ENCODE measurements around the gene C9orf43.
A peak's percentile ranks its signal among the peaks of the same experiment; 100 is the strongest.

C9orf43 gene

DNA sequence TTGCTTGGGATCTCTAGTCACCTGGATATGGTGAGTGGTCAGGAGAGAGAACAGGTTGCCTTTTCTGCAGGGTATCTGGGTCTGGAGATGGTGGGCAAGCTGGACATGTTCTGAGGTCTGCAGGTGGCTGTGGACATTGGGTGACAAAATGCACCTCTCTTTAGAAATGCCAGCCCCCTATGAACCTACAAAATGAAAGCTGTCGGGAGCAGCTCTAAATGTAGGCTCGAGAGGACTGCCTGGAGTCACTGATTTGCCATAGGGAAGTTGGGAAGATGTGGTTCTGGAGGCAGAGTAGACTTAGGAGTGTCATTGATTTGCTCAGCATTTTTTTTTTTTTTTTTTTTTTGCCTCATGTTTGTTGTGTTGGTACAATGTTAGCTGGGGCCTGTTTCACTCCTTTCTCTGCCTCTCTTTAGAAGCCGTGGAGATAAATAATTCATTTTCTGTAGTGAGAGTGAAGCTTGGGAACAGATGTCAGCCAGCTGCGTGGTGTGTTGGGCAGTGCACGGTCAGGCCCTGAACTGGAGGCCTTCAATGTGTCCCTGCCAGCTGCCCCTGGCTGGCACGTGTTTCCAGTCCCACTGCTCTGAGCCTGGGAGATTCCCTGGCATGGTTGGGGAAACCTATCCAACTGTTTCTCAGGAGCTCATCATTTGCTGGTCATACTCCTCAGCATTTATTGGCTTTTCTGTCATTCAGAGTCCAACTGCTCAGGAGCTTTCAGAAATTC, 58.3 kb downstream of the C9orf43 start:
- DNase-seq, result no peak

DNA sequence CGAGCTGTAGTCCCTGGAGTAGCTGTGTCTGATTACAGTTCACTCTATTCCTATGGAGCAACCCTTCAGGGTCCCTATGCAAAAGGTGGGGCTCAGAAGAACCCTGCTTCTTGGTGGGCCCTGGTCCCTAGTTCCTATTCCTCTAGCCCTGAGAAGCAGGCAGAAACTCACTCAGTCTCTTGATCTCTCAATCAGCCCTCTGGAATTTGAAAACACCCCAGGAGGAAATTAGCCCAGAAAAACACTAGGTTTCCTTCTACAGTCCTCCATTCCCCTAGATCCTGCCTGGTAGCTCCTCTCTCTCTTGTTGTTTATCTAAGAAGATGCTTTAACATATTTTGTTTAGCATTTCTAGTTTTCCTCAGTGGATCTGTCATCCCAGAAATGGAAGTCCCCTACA, 60.6 kb downstream of the C9orf43 start:
- no peak for DNase-seq

- DNase-seq, result no peak
Observed at GRCh38 chr9:113471566-113471965, 61.0 kb downstream of the C9orf43 start.

DNA sequence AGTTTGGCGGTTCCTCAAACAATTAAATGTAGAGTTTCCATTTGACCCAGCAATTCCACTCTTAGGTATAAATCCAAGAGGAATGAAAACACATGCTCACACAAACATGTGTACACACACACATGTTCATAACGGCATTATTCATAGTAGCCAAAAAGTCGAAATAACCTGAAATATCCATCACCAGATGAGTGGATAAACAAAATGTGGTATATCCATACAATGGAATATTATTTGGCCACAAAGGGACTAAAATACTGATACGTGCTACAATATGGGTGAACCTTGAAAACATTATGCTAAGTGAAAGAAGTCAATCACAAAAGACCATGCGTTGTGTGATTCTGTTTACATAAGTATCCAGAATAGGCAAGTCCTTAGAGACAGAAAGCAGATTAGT, 61.7 kb downstream of the C9orf43 start:
- no peak for DNase-seq

DNA sequence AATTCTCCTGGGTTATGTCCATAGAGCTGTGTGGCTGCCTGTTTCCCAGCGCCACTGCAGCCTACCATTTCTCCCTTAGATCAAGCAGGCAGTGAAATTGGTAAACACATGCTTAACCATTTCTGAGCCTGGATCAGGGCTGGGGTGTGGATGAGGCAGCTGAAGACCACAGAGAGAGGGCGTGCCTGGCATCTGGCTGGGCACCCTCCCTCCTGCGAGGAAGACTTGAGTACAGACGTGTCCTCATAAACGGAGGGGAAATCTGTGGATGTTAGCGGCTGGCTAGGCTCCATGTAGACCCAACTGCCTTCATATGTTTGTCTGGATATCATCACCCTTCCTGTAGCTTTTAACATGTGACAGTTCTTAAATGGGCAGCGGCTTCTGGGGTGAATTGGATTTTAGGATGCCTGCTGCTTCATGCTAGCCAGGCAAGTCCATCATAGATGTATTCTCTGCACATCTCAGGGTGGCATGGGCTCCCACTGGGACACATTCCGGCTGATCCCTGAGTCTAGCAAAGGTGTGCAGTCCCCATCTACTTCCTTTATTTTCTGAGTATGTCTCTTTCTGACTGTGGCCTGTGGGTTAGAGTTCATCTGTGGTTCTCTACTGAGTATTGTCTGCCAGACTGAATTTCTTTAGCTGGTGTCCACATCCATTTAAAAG, 63.9 kb downstream of the C9orf43 start:
- no peak for DNase-seq

GRCh38 chr9:113475031-113475430, 64.5 kb downstream of the C9orf43 start:
- no peak for DNase-seq

GRCh38 chr9:113475992-113476391, 65.4 kb downstream of the C9orf43 start:
- DNase-seq, result no peak

GRCh38 chr9:113476511-113476916, 66.0 kb downstream of the C9orf43 start:
- DNase-seq, result no peak

- DNase-seq, result no peak
Observed at GRCh38 chr9:113477058-113477457, 66.5 kb downstream of the C9orf43 start.

DNA sequence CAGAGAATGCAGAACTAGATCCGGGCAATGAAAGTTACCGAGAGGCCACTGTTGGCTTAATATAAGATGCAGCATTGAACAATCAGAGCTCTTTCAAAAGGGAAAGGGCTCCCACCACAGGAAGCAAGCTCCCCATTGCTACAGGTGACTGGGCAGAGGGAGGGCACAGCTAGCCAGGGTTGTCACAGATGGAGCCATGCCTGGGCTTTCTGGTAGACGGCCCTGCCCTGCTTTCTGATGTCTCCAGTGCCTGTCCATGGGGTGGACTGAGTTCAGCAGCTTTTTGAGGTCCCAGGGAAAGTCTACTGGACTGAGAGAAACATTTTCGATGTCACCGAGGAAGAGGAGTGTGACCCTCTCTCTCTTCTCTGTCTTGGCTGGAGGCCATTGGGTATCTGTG, 67.1 kb downstream of the C9orf43 start:
- DNase-seq, result no peak

- peak; percentile 13 to 30 for DNase-seq
Observed at GRCh38 chr9:113479174-113479621, 68.7 kb downstream of the C9orf43 start.
